ENCODE data around the gene BIRC6.
"Not testable (repeated sequence)": the region's sequence is repeated elsewhere in the genome, so short reads cannot be mapped to it uniquely, and the experiment has no call there.

BIRC6 gene

DNA sequence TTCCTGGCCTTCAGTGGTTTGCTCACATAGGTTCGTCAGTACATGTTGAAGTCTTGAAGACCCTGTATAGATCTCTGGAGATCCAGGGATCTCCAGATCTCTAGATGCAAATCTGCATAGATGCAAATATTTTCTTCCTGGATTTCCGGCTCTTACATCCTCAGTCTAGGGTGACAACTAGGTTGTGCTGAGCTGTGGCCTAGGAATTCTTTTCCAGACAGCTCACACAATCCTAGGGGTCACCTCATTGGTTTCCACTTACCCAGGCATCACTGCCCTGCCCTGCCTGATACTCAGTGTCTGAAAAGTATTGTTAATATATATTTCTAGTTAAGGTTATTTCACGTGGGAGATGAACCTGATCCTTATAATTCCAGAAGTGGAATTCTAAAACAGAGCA is 165.9 kb downstream of the BIRC6 start:
- no peak for DNase-seq

DNA sequence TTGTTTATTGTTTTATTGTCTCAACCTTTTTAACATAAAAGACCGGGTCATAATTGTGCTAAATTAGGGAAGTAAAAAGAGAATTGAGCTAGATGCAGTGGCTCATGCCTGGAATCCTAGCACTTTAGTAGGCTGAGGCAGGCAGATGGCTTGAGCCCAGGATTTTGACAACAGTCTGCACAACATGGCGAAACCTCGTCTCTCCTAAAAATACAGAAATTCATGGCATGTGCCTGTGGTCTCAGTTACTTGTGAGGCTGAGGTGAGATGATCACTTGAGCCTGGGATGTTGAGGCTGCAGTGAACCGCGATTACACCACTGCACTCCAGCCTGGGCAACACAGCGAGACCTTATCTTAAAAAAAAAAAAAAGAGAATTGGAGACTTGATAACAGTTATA is 166.9 kb downstream of the BIRC6 start:
- no peak for DNase-seq

GRCh38 chr2:32532341-32532740 is 175.5 kb downstream of the BIRC6 start:
- no peak for DNase-seq

GRCh38 chr2:32532961-32533360 is 176.1 kb downstream of the BIRC6 start:
- no peak for DNase-seq

DNA sequence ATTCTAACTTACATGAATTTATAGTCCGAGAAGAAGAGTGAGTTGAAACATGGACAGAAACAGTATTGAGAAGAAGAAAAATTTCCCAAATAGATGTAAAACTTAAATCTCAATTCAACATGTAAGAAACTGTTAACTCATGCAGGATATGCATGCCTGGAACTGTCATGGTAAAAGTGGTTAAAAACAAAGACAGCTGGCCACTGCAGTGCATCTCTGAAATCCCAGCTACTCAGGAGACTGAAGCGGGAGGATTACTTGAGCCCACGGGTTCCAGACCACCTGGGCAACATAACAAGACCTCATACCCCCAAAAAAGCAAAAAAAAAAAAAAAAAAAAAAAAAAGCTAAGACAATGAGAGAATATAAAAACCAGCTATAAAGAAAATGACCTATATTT is 178.0 kb downstream of the BIRC6 start:
- no peak for DNase-seq

DNA sequence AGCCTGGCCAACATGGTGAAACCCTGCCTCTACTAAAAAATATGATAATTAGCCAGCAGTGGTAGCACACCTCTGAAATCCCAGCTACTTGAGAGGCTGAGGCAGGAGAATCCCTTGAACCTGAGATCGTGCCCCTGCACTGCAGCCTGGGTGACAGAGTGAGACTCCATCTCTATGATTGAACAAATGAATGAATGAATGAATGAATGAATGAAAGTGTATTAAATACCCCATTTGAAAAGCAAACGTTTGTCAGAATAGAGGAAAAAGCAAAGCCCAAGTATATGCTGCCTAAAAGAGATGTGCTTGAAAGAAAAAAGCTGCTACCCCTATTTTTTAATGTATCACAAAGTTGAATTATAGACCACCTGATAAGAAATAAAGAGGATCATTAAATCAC is 181.9 kb downstream of the BIRC6 start:
- DNase-seq, result no peak

- DNase-seq, result not testable (repeated sequence)
These were observed 195.7 kb downstream of the BIRC6 start for GRCh38 chr2:32552483-32552882.

- peak in 1 of 2 donors; percentile 44 for DNase-seq
These were observed 197.1 kb downstream of the BIRC6 start for GRCh38 chr2:32553829-32554432.

GRCh38 chr2:32558492-32558891 is 201.7 kb downstream of the BIRC6 start:
- DNase-seq, result no peak

DNA sequence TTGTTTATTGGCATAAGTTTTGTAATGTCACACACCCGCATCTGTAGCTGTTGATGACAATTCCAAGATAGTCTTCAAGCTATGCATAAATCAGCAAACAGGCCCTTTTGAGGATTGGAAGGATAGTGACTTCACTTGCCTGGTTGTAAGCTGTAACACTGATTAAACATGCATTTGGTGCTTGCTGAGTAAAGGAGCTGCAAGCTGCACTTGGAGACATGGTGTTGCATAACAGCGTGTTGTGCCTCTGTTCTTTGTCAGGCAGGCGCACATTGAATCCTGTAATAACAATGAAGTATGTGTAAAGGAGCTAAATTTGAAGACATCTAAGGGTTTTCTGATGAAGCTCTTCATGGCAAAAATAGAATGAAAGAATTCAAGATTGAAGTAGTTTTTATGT is 202.3 kb downstream of the BIRC6 start:
- no peak for DNase-seq

DNA sequence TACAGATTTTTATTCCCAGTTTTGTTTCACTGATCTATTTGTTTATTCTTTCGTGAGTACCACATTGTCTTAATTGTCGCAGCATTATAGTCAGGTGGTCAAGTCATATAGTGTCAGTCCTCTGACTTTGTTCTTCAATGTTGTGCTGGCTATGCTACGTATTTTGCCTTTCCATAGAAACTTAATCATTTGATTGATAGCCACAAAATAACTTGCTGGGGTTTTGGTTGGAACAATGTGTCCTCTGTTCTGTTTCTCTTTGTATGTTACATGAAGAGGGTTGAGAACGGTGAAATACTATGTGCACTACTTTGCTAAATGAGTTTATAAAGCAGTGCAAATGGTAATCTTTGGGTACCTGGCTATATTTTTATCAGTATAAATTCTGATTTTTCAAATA is 206.1 kb downstream of the BIRC6 start:
- DNase-seq, result no peak

DNA sequence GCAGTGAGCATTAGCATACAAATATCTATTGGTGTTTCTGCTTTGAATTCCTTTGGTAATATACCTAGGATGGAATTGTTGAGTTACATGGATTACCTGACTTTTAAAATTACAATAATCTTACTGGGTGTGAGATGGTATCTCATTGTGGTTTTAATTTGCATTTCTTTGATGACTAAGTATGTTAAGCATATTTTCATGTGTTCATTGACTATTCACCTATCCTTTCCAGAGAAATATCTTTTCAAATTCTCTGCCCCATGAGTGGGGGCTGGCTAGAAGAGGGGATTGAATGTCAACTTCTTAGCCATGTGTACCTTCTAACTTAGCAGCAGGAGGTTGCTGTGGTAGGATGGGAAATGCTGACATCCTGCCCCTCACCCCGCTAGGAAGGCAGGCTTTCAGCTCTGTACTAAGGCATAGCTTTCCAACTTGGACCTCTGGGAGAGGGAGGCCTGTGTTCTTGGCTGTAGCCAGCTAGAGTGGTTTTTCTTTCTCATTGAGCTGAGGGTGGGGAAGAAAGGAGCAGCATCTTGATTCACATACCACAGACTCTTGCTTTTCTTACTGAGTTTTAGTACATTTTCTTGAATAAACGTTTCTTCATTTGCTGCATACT is 207.7 kb downstream of the BIRC6 start:
- no peak for DNase-seq

DNA sequence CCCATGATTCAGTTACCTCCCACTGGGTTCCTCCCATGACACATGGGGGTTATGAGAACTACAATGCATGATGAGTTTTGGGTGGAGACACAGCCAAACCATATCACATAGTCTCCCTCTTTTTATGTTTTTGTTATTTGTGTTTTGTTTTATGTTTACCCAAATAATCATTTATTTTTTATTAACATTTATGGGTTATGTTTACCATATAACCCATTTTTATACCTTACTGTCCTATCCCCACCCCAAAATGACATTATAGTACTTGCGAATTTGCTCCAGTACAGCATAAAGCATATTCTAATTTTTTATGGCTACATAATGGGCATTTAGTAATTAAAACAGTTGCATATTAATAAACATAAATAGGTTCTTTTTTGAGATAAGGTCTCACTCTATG is 209.1 kb downstream of the BIRC6 start:
- DNase-seq, result no peak

GRCh38 chr2:32572030-32572429 is 215.2 kb downstream of the BIRC6 start:
- no peak for DNase-seq

- no peak for DNase-seq
These were observed 215.9 kb downstream of the BIRC6 start for GRCh38 chr2:32572737-32573136.

DNA sequence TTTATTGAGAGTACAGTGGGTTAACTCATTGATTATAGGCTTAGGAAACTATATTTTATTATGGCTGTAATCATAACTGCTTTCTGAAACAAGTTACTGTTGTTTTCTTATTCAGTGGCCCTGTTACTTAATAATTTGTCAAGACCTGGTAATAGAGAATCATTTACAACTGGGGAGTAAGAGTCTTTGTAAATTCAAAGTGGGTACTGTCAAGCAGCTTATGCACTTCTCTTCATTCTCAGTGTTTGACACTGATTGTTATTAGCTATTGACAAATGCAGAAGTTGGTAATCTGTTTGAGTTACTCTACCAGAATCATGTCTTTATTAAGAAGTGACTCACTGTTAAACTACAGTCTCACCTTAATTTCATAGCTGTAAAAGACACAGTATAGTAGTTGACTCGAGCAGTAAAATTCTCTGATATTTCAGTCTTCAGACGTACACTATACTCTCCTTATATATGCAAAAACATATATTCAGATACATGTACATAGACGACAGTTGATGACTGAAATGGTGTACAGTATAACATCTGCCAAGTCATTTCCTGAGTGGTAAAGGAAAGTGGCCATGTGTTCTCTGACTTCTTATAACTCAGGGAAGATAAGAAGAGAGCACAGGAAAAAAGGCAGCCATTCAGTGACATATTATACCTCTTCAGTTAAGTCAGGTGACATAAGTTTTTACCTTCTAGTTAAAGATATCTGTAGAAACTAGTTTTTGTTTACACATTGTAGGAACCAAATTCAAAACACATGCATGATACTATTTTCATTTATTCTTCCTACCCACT is 235.0 kb downstream of the BIRC6 start:
- DNase-seq, result peak in 1 of 2 donors; percentile 83

DNA sequence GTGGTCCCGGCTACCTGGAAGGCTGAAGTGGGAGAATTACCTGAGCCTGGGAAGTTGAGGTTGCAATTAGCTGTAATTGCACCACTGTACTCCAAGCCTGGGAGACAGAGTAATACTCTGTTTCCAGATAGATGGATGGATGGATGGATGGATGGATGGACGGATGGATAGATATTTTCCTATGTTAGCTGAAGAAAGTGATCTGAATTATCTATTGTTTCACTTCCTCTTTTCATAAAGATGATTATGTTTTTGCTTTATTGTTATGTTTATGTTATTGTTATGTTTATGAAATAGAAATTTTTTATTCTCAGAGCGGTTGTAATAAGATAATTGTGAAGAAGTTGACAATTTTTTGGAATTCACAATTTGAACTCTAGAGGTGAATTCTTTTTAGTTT is 237.8 kb downstream of the BIRC6 start:
- DNase-seq, result no peak

GRCh38 chr2:32611366-32611765 is 254.5 kb downstream of the BIRC6 start:
- DNase-seq, result no peak

- DNase-seq, result no peak
These were observed 254.9 kb downstream of the BIRC6 start for GRCh38 chr2:32611771-32612170.

DNA sequence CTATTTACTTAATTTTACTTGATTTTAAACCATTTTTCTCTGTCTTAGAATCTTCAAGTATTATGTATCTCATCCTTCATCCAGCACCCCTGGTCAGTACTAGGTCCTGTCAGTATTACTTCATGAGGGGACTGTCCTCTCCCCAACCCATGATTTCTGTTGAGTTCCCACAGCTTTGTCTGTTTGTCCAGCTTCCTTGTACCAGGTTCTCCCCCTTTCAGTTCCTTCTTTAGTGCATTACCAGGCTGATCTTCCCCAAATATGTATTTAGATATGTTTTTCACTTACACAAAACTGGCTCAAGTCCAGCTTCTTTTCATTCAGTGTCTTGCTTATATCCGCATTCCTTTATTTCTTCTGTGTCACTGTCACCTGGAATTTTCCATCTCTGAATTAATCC is 257.3 kb downstream of the BIRC6 start:
- DNase-seq, result no peak

GRCh38 chr2:32617599-32618189 is 260.9 kb downstream of the BIRC6 start:
- no peak for DNase-seq

DNA sequence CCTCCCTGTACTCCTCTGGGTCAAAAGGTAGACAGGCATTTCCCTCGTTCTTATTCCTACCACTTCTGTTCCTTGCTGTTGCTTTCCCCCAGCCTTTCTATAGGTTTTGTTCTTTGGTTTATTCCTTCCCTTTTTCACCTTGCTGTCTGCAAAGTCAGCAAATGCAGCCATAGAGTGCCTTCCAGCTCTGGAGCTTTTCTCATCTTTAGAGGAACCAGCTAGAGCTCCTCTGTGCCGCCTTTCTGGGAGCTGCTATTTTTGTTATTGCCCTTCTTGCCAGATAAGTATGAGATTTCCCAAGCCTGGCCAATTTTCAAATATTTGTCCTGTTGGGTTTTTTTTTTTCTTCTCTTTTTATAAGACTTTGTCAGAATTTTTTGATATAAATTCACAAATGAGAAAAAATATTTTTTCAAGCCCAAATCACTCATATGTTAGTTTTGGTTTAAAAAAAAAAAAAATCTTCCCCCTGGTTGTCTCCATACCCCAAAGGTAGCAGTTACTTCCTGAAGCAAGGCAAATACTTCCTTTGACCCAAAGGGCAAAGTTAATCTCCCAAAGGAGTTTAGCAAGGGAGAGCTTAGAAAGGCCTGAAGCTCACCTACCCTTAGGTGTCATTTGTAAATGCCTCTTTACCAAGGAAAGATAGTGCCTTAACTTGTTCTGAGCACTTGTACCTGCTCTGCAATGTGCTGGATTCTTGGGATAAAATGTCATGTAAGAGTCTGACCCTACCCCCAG is 265.9 kb downstream of the BIRC6 start:
- DNase-seq, result no peak

DNA sequence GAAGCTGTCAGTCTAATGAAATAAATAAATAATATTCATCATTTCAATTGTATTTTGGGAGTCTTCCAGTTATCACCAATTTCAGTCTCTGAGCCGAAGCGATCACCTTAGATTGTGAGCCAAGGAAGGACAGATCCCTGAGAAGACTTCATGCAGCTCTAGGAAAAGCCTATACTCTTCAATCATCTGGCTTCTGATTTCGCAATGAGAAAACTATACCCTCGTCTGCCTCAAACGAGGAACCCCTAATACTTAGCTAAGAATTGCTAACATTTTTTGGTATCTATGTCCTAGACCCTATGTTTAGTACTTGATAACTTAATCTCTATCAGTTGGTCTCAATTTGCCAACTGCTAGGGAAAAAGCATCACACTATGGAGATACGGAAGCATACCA is 266.5 kb downstream of the BIRC6 start:
- DNase-seq, result no peak
